Adipocyte (in vitro differentiated cells): Measurements from ENCODE around the gene TIAM2.

Experiments
- DNase-seq: peaks from one replicate; pipeline ENCODE4 v3.0.0-alpha.2; 2015; ENCODE audit warnings: low read depth
- H3K27me3 ChIP-seq: replicated peaks from 2 replicates; pipeline ENCODE4 v1.7.0; 2013; ENCODE audit warnings: mild to moderate bottlenecking, low read length, moderate library complexity; ENCODE audit not compliant: control insufficient read depth, insufficient read depth
- H3K36me3 ChIP-seq: 2 replicates; pipeline ENCODE4 v1.7.0; 2013; ENCODE audit warnings: low read length, mild to moderate bottlenecking, moderate library complexity; ENCODE audit not compliant: control insufficient read depth, insufficient read depth, severe bottlenecking
- H3K4me1 ChIP-seq: 2 replicates; pipeline ENCODE4 v1.7.0; 2013; ENCODE audit warnings: mild to moderate bottlenecking, low read length, moderate library complexity; ENCODE audit not compliant: control insufficient read depth, insufficient read depth
- H3K4me3 ChIP-seq: 2 replicates; pipeline ENCODE4 v1.7.0; 2013; ENCODE audit warnings: mild to moderate bottlenecking, low read length, moderate library complexity
- H3K9ac ChIP-seq: 2 replicates; pipeline ENCODE4 v1.7.0; 2013; ENCODE audit warnings: mild to moderate bottlenecking, low read length, moderate library complexity
- H3K9me3 ChIP-seq: 2 replicates; pipeline ENCODE4 v1.7.0; 2013; ENCODE audit warnings: mild to moderate bottlenecking, low read length, moderate library complexity; ENCODE audit not compliant: control insufficient read depth

The TIAM2 gene

GRCh38 chr6:155247618-155248007 lies 252.5 kb downstream of the TIAM2 start:
- peaks cover 5% of the 10 kb centered on the region for H3K4me1 ChIP-seq
- no peaks in the 10 kb centered on the region for H3K9me3 ChIP-seq
- no peak overlapping the region for H3K9ac ChIP-seq
- H3K27me3 ChIP-seq, result no peaks in the 10 kb centered on the region
- peak; percentile 14 for DNase-seq
- peaks cover 3% of the 10 kb centered on the region for H3K36me3 ChIP-seq
- H3K4me3 ChIP-seq, result no peak overlapping the region

- peaks cover 5% of the 10 kb centered on the region for H3K4me1 ChIP-seq
- H3K9ac ChIP-seq, result no peak overlapping the region
- H3K9me3 ChIP-seq, result no peaks in the 10 kb centered on the region
- no peaks in the 10 kb centered on the region for H3K27me3 ChIP-seq
- H3K36me3 ChIP-seq, result peaks cover 3% of the 10 kb centered on the region
- DNase-seq, result peak; percentile 72
- no peak overlapping the region for H3K4me3 ChIP-seq
Measured at GRCh38 chr6:155248008-155249001, 253.2 kb downstream of the TIAM2 start.

- Histone ChIP-seq H3K4me1 (peaks cover 5% of the 10 kb centered on the region), H3K4me3 (no peak overlapping the region), H3K36me3 (peaks cover 10% of the 10 kb centered on the region), H3K9me3 (no peaks in the 10 kb centered on the region), H3K27me3 (no peaks in the 10 kb centered on the region), H3K9ac (no peak overlapping the region)
- DNase-seq, result no peak
Measured at GRCh38 chr6:155250701-155251381, 255.7 kb downstream of the TIAM2 start.

- Histone ChIP-seq H3K4me1 (peaks cover 5% of the 10 kb centered on the region), H3K27me3 (no peaks in the 10 kb centered on the region), H3K4me3 (no peak overlapping the region), H3K9ac (no peak overlapping the region), H3K36me3 (peaks cover 12% of the 10 kb centered on the region), H3K9me3 (no peaks in the 10 kb centered on the region)
- no peak for DNase-seq
Measured at GRCh38 chr6:155252581-155252980, 257.5 kb downstream of the TIAM2 start.

- no peak for DNase-seq
- Histone ChIP-seq H3K9ac (no peak overlapping the region), H3K4me3 (no peak overlapping the region), H3K9me3 (no peaks in the 10 kb centered on the region), H3K36me3 (peaks cover 13% of the 10 kb centered on the region), H3K4me1 (no peaks in the 10 kb centered on the region), H3K27me3 (no peaks in the 10 kb centered on the region)
Measured at GRCh38 chr6:155253337-155253736, 258.2 kb downstream of the TIAM2 start.

DNA sequence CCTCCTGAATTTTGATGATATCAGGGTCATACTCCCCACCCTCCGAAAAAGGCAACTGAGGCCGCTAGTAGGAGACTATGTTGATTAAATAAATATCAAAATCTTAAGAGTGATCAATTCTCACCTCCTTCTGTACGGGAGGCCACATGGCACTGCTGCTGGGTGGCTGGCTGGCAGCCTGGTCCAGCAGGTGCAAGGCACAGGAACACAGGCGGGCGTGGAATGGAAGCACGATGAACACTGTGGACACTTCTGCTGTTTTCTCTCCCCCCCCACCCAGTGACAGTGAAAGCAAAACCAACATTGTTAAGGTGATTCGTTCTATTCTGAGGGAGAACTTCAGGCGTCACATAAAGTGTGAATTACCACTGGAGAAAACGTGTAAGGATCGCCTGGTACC lies 259.0 kb downstream of the TIAM2 start:
- Histone ChIP-seq H3K36me3 (peaks cover 13% of the 10 kb centered on the region), H3K4me3 (no peak overlapping the region), H3K4me1 (no peaks in the 10 kb centered on the region), H3K27me3 (no peaks in the 10 kb centered on the region), H3K9ac (no peak overlapping the region), H3K9me3 (no peaks in the 10 kb centered on the region)
- DNase-seq, result no peak

DNA sequence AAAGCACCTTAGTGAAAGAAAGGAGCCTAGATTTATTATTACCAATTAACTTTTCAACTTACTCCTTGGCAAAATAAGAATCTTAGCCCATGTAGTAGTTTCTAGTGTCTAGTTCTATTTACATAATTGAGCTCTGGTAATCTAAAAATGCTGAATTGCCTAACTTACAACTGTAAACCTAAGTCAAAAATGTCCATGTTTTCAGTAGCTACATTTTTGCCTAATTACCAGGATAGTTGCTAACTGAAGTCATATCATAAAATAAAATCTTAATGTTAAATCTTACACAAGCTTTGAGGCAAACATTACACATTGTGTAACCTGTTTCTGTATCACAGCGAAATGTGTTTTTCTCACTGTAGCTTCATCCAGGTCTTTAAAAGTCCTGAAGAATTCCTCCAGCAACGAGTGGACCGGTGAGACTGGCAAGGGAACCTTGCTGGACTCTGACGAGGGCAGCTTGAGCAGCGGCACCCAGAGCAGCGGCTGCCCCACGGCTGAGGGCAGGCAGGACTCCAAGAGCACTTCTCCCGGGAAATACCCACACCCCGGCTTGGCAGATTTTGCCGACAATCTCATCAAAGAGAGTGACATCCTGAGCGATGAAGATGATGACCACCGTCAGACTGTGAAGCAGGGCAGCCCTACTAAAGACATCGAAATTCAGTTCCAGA lies 261.1 kb downstream of the TIAM2 start:
- H3K36me3 ChIP-seq, result peaks cover 19% of the 10 kb centered on the region
- no peak overlapping the region for H3K4me3 ChIP-seq
- H3K9me3 ChIP-seq, result no peaks in the 10 kb centered on the region
- H3K9ac ChIP-seq, result no peak overlapping the region
- no peak for DNase-seq
- no peaks in the 10 kb centered on the region for H3K4me1 ChIP-seq
- H3K27me3 ChIP-seq, result no peaks in the 10 kb centered on the region

DNA sequence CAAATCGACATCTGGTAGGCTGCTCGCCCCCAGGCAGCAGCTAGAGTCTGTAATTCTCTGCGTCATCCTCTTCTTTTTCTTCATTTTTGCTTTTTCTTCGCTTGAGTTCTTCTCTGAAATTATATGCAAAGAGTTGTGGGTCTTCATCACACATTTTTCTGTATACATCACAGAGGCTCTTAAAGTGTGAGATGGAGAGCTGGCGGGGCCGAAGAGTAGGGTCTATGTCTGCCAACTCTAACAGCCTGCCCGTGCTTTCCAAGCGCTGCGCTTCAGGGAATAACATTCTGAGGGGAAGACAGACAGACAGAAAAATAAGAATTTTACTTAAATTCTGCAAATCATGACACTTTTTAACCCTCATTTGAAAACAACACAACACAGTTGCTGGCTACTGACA lies 262.7 kb downstream of the TIAM2 start:
- no peak overlapping the region for H3K4me3 ChIP-seq
- H3K36me3 ChIP-seq, result peaks cover 19% of the 10 kb centered on the region
- no peaks in the 10 kb centered on the region for H3K4me1 ChIP-seq
- H3K9ac ChIP-seq, result no peak overlapping the region
- no peak for DNase-seq
- H3K9me3 ChIP-seq, result no peaks in the 10 kb centered on the region
- H3K27me3 ChIP-seq, result no peaks in the 10 kb centered on the region

DNA sequence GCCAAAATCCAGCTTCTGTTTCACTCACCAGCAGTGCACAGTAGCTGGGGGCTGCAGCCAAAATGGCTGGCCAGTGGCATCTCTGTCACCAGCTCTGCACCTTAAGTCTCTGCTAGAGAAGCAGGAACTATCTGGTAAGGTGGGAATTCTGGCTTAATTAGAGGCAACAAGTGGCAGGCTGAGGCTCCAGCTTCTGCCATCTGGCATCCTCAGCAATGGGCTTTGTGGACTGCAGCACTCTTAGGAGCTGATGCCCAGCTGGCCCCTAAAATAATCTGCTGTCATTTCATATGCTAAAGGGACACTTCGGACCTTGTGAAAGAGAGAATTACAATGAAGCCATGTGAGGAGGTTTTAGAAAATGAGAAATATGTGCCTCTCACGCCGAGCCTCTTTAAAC lies 264.1 kb downstream of the TIAM2 start:
- no peaks in the 10 kb centered on the region for H3K9me3 ChIP-seq
- no peak for DNase-seq

GRCh38 chr6:155259897-155260296 lies 264.8 kb downstream of the TIAM2 start:
- Histone ChIP-seq H3K4me1 (peaks cover 3% of the 10 kb centered on the region), H3K36me3 (peaks cover 15% of the 10 kb centered on the region)

More for the DNA sequence above, 264.1 kb downstream of the TIAM2 start:
- H3K9ac ChIP-seq, result no peak overlapping the region
- H3K4me3 ChIP-seq, result no peak overlapping the region
- no peaks in the 10 kb centered on the region for H3K4me1 ChIP-seq
- peaks cover 19% of the 10 kb centered on the region for H3K36me3 ChIP-seq
- no peaks in the 10 kb centered on the region for H3K27me3 ChIP-seq

GRCh38 chr6:155260686-155261085 lies 265.6 kb downstream of the TIAM2 start:
- DNase-seq, result no peak
- Histone ChIP-seq H3K9me3 (no peaks in the 10 kb centered on the region), H3K9ac (no peak overlapping the region), H3K27me3 (no peaks in the 10 kb centered on the region), H3K4me1 (peaks cover 5% of the 10 kb centered on the region), H3K4me3 (no peak overlapping the region), H3K36me3 (peaks cover 12% of the 10 kb centered on the region)

More at GRCh38 chr6:155259897-155260296, 264.8 kb downstream of the TIAM2 start:
- H3K4me3 ChIP-seq, result no peak overlapping the region
- no peaks in the 10 kb centered on the region for H3K27me3 ChIP-seq
- H3K9ac ChIP-seq, result no peak overlapping the region
- H3K9me3 ChIP-seq, result no peaks in the 10 kb centered on the region
- DNase-seq, result no peak
